ENCODE results near the gene HOXA5. TPM values are rescaled to one million over a fixed set of nuclear protein-coding genes. Genes with fewer than 3 reads are reported as not detected.

Gene HOXA5
- total and polyA plus RNA-seq, 8 donors = 0.24 to 1.4 (median 0.81) TPM; not detected in 1

GRCh38 chr7:27175626-27176523 is 32.4 kb upstream of the HOXA5 start:
- no peak for ATAC-seq
- H3K27me3 ChIP-seq = peaks cover 7 to 91% (median 30%) of the 10 kb centered on the region in 4 donors
- H3K27ac ChIP-seq = no peak overlapping the region
- DNase-seq = peak in 2 of 6 donors; percentile 6 to 57
- no peak overlapping the region for H3K4me3 ChIP-seq
- no peaks in the 10 kb centered on the region for H3K36me3 ChIP-seq
- H3K9me3 ChIP-seq = no peaks in the 10 kb centered on the region
- peaks cover 0 to 10% (median 0%) of the 10 kb centered on the region in 3 donors for H3K4me1 ChIP-seq
- 21 to 24% methylated on average over 40 of the region's 40 CpGs for WGBS, 2 donors
- TF ChIP-seq, protein P1, sequence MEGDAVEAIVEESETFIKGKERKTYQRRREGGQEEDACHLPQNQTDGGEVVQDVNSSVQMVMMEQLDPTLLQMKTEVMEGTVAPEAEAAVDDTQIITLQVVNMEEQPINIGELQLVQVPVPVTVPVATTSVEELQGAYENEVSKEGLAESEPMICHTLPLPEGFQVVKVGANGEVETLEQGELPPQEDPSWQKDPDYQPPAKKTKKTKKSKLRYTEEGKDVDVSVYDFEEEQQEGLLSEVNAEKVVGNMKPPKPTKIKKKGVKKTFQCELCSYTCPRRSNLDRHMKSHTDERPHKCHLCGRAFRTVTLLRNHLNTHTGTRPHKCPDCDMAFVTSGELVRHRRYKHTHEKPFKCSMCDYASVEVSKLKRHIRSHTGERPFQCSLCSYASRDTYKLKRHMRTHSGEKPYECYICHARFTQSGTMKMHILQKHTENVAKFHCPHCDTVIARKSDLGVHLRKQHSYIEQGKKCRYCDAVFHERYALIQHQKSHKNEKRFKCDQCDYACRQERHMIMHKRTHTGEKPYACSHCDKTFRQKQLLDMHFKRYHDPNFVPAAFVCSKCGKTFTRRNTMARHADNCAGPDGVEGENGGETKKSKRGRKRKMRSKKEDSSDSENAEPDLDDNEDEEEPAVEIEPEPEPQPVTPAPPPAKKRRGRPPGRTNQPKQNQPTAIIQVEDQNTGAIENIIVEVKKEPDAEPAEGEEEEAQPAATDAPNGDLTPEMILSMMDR (IDR thresholded peaks at IDR 0.05) = no peak
- FAIRE-seq = no peak
- intact Hi-C loops (cut with DNase I) = no loop called here

DNA sequence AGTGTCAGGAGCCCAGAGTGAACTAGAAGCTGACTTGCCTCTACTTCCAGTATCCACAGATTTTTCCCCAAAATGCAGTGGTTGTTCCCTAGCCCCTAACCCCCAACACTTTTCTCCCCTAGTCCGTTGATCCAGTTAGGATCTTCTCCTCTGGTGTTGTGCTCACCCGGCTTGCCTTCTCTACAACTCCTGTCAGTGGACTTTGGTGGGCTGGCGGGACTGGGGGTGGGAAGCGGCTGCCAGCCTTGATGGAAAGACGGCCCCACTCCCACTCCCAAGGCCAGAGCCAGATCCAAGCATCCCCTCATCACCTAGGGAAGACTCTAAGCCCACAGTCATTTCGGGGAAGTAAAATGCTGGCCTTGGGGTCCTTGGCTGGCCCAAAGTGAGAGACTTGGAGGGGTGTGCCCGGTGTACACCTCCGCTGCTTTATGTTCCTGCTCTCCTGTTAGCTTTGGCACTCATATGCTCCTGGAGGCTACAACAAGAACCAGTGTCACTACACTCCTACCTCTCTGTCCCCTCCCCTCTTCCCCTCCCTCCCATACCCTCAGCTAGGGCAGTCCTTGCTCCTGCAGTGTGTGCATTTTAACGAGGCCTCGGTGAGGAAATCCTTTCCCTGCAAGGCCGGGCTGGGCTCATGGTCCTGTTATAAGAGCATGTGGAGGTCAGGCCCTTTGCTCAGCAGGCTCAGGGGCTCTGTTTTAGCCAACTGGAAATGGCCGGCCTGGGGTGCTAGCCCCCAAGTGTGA is 31.6 kb upstream of the HOXA5 start:
- 30 to 32% methylated on average over 12 of the region's 12 CpGs for WGBS, 2 donors
- Histone ChIP-seq H3K27ac (no peak overlapping the region), H3K9me3 (no peaks in the 10 kb centered on the region), H3K36me3 (no peaks in the 10 kb centered on the region), H3K4me3 (no peak overlapping the region), H3K27me3 (peaks cover 15 to 91% (median 34%) of the 10 kb centered on the region in 4 donors), H3K4me1 (peaks cover 0 to 9% (median 0%) of the 10 kb centered on the region in 3 donors)
- ATAC-seq (no peak), FAIRE-seq (no peak), DNase-seq (peak in 3 of 6 donors; percentile 10 to 58 (median 32))
- intact Hi-C loops (cut with DNase I) = no loop called here
- TF ChIP-seq, protein P1 (IDR thresholded peaks at IDR 0.05) = no peak

- no peak for FAIRE-seq
- peaks cover 19 to 91% (median 35%) of the 10 kb centered on the region in 4 donors for H3K27me3 ChIP-seq
- TF ChIP-seq, protein P1 (IDR thresholded peaks at IDR 0.05) = no peak
- H3K4me3 ChIP-seq = peak within 1 kb of the TSS in 3 of 4 donors; percentile 24 to 48 (median 28)
- peak in 3 of 6 donors; percentile 17 to 59 (median 50) for DNase-seq
- no peaks in the 10 kb centered on the region for H3K36me3 ChIP-seq
- H3K27ac ChIP-seq = no peak within 1 kb of the TSS
- intact Hi-C loops (cut with DNase I) = no loop called here
- no peaks in the 10 kb centered on the region for H3K9me3 ChIP-seq
- 6 to 10% methylated on average over 79 to 82 of the region's 82 CpGs for WGBS, 2 donors
- peaks cover 0 to 7% (median 0%) of the 10 kb centered on the region in 3 donors for H3K4me1 ChIP-seq
- ATAC-seq = no peak
These were observed 30.7 kb upstream of the HOXA5 start, which contains the start of gene HOXA10 for GRCh38 chr7:27173956-27174873. Gene HOXA10, minus strand, starts transcription at chr7:27174320. Its CDS starts 14 bp downstream, at chr7:27174306.

GRCh38 chr7:27173511-27173955 is 30.1 kb upstream of the HOXA5 start:
- peak; percentile 56 to 75 (median 66) for ATAC-seq
- Histone ChIP-seq H3K27ac (no peak overlapping the region), H3K4me3 (peak overlapping the region in 3 of 4 donors; percentile 24 to 48 (median 28)), H3K27me3 (peaks cover 17 to 88% (median 35%) of the 10 kb centered on the region in 4 donors), H3K9me3 (no peaks in the 10 kb centered on the region), H3K4me1 (peaks cover 0 to 7% (median 0%) of the 10 kb centered on the region in 3 donors), H3K36me3 (no peaks in the 10 kb centered on the region)
- WGBS, 2 donors = 3 to 4% methylated on average over 44 to 59 of the region's 59 CpGs
- FAIRE-seq = no peak
- intact Hi-C loops (cut with DNase I) = no loop called here
- TF ChIP-seq, protein P1 (IDR thresholded peaks at IDR 0.05) = no peak
- peak in 3 of 6 donors; percentile 29 to 69 (median 61) for DNase-seq
